Endothelial cell (in vitro differentiated cells): ENCODE results near the gene FXYD2. TPM values are rescaled to one million over a fixed set of nuclear protein-coding genes. Genes with fewer than 3 reads are reported as not detected.

Experiments used
- DNase-seq: peaks from one replicate; pipeline ENCODE4 v3.0.0; 2021; ENCODE audit warnings: low spot score
- H3K27ac Mint-ChIP-seq: one replicate; pipeline ENCODE4 v1.8.0; 2021; ENCODE audit warnings: mixed read lengths, inconsistent platforms; ENCODE audit not compliant: unreplicated experiment
- H3K27me3 Mint-ChIP-seq: one replicate; pipeline ENCODE4 v1.8.0; 2021; ENCODE audit warnings: mild to moderate bottlenecking, moderate library complexity, mixed read lengths, inconsistent platforms; ENCODE audit not compliant: unreplicated experiment
- H3K36me3 Mint-ChIP-seq: one replicate; pipeline ENCODE4 v1.8.0; 2021; ENCODE audit warnings: mild to moderate bottlenecking, low read depth, mixed read lengths, inconsistent platforms; ENCODE audit not compliant: unreplicated experiment
- H3K4me1 Mint-ChIP-seq: one replicate; pipeline ENCODE4 v1.8.0; 2021; ENCODE audit warnings: mild to moderate bottlenecking, mixed read lengths, inconsistent platforms; ENCODE audit not compliant: unreplicated experiment
- H3K4me3 Mint-ChIP-seq: one replicate; pipeline ENCODE4 v1.8.0; 2021; ENCODE audit warnings: mild to moderate bottlenecking, mixed read lengths, inconsistent platforms; ENCODE audit not compliant: unreplicated experiment
- H3K9me3 Mint-ChIP-seq: one replicate; pipeline ENCODE4 v1.8.0; 2021; ENCODE audit warnings: mixed read lengths, inconsistent platforms; ENCODE audit not compliant: unreplicated experiment
- total RNA-seq: library from RNA; stranded (reverse); fragmentation: NEBNext Ultra II Directional; extraction: Animal tissue kit (Norgen Biotek cat#: 25700); gene quantifications from one replicate; pipeline ENCODE4 v1.2.1, GENCODE V29; 2021; ENCODE audit not compliant: unreplicated experiment
- TF ChIP-seq, protein P1 (sequence below): fragments of 200-600 bp; sonication (generic); IDR thresholded peaks from one replicate; pipeline ENCODE4 v1.5.0; 2021; ENCODE audit warnings: antibody characterized with exemption; ENCODE audit not compliant: unreplicated experiment

Gene FXYD2
- total RNA-seq, 1 donor from 2014 or later = not detected

- peaks cover 22% of the 10 kb centered on the region for H3K4me1 Mint-ChIP-seq
- no peaks in the 10 kb centered on the region for H3K9me3 Mint-ChIP-seq
- no peak overlapping the region for H3K27ac Mint-ChIP-seq
- no peak overlapping the region for H3K4me3 Mint-ChIP-seq
- peaks cover 4% of the 10 kb centered on the region for H3K27me3 Mint-ChIP-seq
- no peak for DNase-seq
- no peaks in the 10 kb centered on the region for H3K36me3 Mint-ChIP-seq
- TF ChIP-seq, protein P1, sequence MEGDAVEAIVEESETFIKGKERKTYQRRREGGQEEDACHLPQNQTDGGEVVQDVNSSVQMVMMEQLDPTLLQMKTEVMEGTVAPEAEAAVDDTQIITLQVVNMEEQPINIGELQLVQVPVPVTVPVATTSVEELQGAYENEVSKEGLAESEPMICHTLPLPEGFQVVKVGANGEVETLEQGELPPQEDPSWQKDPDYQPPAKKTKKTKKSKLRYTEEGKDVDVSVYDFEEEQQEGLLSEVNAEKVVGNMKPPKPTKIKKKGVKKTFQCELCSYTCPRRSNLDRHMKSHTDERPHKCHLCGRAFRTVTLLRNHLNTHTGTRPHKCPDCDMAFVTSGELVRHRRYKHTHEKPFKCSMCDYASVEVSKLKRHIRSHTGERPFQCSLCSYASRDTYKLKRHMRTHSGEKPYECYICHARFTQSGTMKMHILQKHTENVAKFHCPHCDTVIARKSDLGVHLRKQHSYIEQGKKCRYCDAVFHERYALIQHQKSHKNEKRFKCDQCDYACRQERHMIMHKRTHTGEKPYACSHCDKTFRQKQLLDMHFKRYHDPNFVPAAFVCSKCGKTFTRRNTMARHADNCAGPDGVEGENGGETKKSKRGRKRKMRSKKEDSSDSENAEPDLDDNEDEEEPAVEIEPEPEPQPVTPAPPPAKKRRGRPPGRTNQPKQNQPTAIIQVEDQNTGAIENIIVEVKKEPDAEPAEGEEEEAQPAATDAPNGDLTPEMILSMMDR = no peak
Observed at GRCh38 chr11:117820071-117820470, 4.5 kb downstream of the FXYD2 start.

- H3K36me3 Mint-ChIP-seq = no peaks in the 10 kb centered on the region
- no peak overlapping the region for H3K4me3 Mint-ChIP-seq
- H3K27me3 Mint-ChIP-seq = peaks cover 3% of the 10 kb centered on the region
- DNase-seq = peak; percentile 85
- H3K9me3 Mint-ChIP-seq = no peaks in the 10 kb centered on the region
- TF ChIP-seq, protein P1 = peak; percentile 21
- H3K27ac Mint-ChIP-seq = no peak overlapping the region
- peaks cover 19% of the 10 kb centered on the region for H3K4me1 Mint-ChIP-seq
Observed at GRCh38 chr11:117819096-117820040, 5.2 kb downstream of the FXYD2 start.

GRCh38 chr11:117818041-117818873 lies 6.3 kb downstream of the FXYD2 start:
- Mint-ChIP-seq H3K27me3 (peaks cover 1% of the 10 kb centered on the region), H3K4me1 (peaks cover 12% of the 10 kb centered on the region), H3K27ac (no peak overlapping the region), H3K36me3 (no peaks in the 10 kb centered on the region), H3K9me3 (no peaks in the 10 kb centered on the region), H3K4me3 (peak overlapping the region; percentile 31)
- TF ChIP-seq, protein P1 = peak; percentile 65
- DNase-seq = no peak

GRCh38 chr11:117817368-117818040 lies 7.0 kb downstream of the FXYD2 start:
- Mint-ChIP-seq H3K36me3 (no peaks in the 10 kb centered on the region), H3K4me3 (peak overlapping the region; percentile 31), H3K27ac (no peak overlapping the region), H3K9me3 (no peaks in the 10 kb centered on the region), H3K27me3 (no peaks in the 10 kb centered on the region), H3K4me1 (peaks cover 8% of the 10 kb centered on the region)
- TF ChIP-seq, protein P1 = peak; percentile 100
- peak; percentile 90 for DNase-seq
